Kidney (tissue), 14 donors: Measurements from ENCODE around the gene SLC25A11. TPM values are rescaled to one million over a fixed set of nuclear protein-coding genes. Genes with fewer than 3 reads are reported as not detected.

Source experiments
- DNase-seq, 5 donors: peaks; one replicate each; pipeline ENCODE4 v3.0.0-alpha.2; 2013 to 2020
- FAIRE-seq: peaks from 2 replicates; lab custom pipeline; 2012; peaks lifted over from hg19 to GRCh38; lab: Jason Lieb, UNC
- H3K27ac ChIP-seq, 2 donors: one replicate each; pipeline ENCODE4 v1.7.0; 2013; ENCODE audit warnings: low read depth in 2 of 2, low read length in 2 of 2, inconsistent platforms in 1 of 2
- H3K27me3 ChIP-seq: one replicate; pipeline ENCODE4 v1.7.1; 2013; ENCODE audit warnings: low read length, inconsistent platforms; ENCODE audit not compliant: control insufficient read depth, insufficient read depth
- H3K36me3 ChIP-seq, 3 donors: one replicate each; pipeline versions ENCODE4 v1.7.0 to v1.7.1; 2013; ENCODE audit warnings: low read length in 3 of 3, control low read depth in 1 of 3, inconsistent platforms in 1 of 3; ENCODE audit not compliant: insufficient read depth in 3 of 3, control insufficient read depth in 2 of 3
- H3K4me1 ChIP-seq, 3 donors: one replicate each; pipeline versions ENCODE4 v1.7.0 to v1.7.1; 2013; ENCODE audit warnings: low read length in 3 of 3, inconsistent platforms in 1 of 3, low read depth in 1 of 3; ENCODE audit not compliant: control insufficient read depth in 2 of 3, insufficient read depth in 2 of 3
- H3K4me3 ChIP-seq, 3 donors: one replicate each; pipeline versions ENCODE4 v1.7.0 to v1.8.1; 2013; ENCODE audit warnings: low read length in 3 of 3, control low read depth in 1 of 3, inconsistent platforms in 1 of 3
- H3K9ac ChIP-seq, 3 donors: one replicate each; pipeline versions ENCODE4 v1.7.0 to v1.7.1; 2013; ENCODE audit warnings: low read length in 3 of 3, control low read depth in 1 of 3, inconsistent platforms in 1 of 3
- H3K9me3 ChIP-seq, 3 donors: one replicate each; pipeline versions ENCODE4 v1.7.0 to v1.7.1; 2013; ENCODE audit warnings: low read length in 3 of 3, control low read depth in 1 of 3, inconsistent platforms in 1 of 3; ENCODE audit not compliant: control insufficient read depth in 2 of 3, insufficient read depth in 1 of 3
- intact Hi-C: fragments of 100-400 bp; cut with DNase I; formaldehyde crosslinking; loops from one replicate; pipeline ENCODE4 v1.11.1; 2022
- polyA plus RNA-seq: library from polyadenylated mRNA; stranded (reverse); fragments of 350-450 nt; fragmentation: Illumina TruSeq; extraction: RNeasy Lipid Tissue Mini Kit (QIAGEN cat#74804); gene quantifications from one replicate; pipeline ENCODE4 v1.2.3, GENCODE V29; 2014; ENCODE audit warnings: low read depth, low replicate concordance; ENCODE audit not compliant: insufficient read depth
- total RNA-seq: library from RNA; stranded (reverse); fragmentation: NEBNext Ultra II Directional; extraction: Animal tissue kit (Norgen Biotek cat#: 25700); gene quantifications from one replicate; pipeline ENCODE4 v1.2.1, GENCODE V29; 2021
- TF ChIP-seq, protein P1 (sequence below): IDR thresholded peaks from 3 replicates; pipeline ENCODE4 v1.5.1; 2012; ENCODE audit warnings: mild to moderate bottlenecking, moderate library complexity, borderline replicate concordance; ENCODE audit not compliant: insufficient read depth; ENCODE audit errors: extremely low read depth
- donor health status: control.
- donor health status: control.
- donor health status: control.
- donor health status: control.
- donor health status: control.
- donor health status: DM: yes; HTN: yes; CAD: no.
- donor health status: Normal renal cell carcinoma (clear cell type).

Gene SLC25A11
- total and polyA plus RNA-seq, 2 donors from 2014 or later: 60.0 to 173 TPM

DNA sequence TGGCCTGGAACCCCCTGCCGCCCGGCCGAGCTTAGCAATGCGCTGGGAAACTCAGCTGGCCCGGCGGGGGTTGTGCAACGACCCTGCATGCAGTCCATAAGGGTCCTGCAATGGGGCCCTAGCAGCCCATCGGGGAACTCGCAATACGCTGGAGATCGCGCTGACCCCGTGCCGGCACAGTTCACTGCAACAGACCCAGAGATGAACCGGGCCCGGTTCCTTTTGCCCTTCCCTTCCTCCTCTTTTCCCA is 375 bp downstream of the SLC25A11 start:
- DNase-seq (peak in 3 of 5 donors; percentile 44 to 86 (median 54)), FAIRE-seq (no peak)
- no peaks in the 10 kb centered on the region for H3K9me3 ChIP-seq
- peak overlapping the region; percentile 86 to 87 for H3K27ac ChIP-seq
- H3K27me3 ChIP-seq: no peaks in the 10 kb centered on the region
- H3K4me1 ChIP-seq: peaks cover 5 to 26% (median 18%) of the 10 kb centered on the region in 3 donors
- peaks cover 0 to 32% (median 17%) of the 10 kb centered on the region in 3 donors for H3K36me3 ChIP-seq
- TF ChIP-seq, protein P1, sequence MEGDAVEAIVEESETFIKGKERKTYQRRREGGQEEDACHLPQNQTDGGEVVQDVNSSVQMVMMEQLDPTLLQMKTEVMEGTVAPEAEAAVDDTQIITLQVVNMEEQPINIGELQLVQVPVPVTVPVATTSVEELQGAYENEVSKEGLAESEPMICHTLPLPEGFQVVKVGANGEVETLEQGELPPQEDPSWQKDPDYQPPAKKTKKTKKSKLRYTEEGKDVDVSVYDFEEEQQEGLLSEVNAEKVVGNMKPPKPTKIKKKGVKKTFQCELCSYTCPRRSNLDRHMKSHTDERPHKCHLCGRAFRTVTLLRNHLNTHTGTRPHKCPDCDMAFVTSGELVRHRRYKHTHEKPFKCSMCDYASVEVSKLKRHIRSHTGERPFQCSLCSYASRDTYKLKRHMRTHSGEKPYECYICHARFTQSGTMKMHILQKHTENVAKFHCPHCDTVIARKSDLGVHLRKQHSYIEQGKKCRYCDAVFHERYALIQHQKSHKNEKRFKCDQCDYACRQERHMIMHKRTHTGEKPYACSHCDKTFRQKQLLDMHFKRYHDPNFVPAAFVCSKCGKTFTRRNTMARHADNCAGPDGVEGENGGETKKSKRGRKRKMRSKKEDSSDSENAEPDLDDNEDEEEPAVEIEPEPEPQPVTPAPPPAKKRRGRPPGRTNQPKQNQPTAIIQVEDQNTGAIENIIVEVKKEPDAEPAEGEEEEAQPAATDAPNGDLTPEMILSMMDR: no peak
- H3K4me3 ChIP-seq: peak overlapping the region; percentile 80 to 95 (median 81)
- H3K9ac ChIP-seq: peak overlapping the region; percentile 45 to 96 (median 67)
- intact Hi-C loops: no loop called here

DNA sequence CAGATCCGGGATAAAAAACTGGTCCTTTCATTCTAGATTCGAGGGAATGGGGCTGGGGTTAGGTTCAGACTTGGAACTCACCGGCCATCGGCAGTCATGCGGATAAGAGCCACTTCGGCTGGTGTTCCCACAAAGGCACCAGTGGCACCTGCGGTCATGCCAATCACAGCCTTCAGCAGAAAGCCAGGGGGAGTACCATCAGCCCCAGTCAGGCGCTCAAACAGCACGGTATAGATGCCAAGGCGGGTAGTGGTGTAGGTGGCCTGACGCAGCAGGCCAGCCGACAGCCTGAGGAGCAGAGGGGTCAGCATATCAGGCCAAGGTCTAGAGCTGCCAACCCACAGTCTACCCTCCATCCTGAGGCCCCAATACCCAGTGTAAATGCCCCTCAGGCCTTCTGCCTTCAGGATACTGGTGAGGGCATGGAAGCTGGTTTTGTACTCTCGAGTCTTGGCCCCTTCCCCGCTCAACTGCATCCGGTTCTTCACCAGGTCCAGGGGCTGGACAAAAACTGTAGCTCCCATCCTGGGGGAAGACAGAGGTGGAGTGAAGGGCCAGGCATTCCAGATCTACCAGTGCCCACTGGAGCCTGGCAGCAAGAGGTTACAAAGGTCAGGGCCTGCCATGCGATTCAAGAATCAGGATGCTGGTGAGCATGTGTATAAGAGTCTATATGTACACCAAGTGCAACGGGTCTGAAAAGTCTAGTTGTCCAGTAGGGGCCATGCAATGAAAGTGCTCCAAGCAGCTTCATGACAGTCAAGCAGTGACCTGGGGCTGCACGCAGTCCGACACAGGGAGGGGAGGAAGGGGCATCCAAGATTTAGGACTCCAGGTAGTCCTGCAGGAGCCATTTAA is 929 bp downstream of the SLC25A11 start:
- Histone ChIP-seq H3K27ac (peak overlapping the region; percentile 86 to 87), H3K27me3 (no peaks in the 10 kb centered on the region), H3K36me3 (peaks cover 0 to 26% (median 15%) of the 10 kb centered on the region in 3 donors), H3K9ac (peak overlapping the region; percentile 45 to 96 (median 67)), H3K4me1 (peaks cover 5 to 32% (median 18%) of the 10 kb centered on the region in 3 donors), H3K9me3 (no peaks in the 10 kb centered on the region), H3K4me3 (peak overlapping the region; percentile 80 to 95 (median 81))
- TF ChIP-seq, protein P1: no peak
- DNase-seq: peak in 2 of 5 donors; percentile 51 to 57
- FAIRE-seq: no peak
- intact Hi-C loops: no loop called here

DNA sequence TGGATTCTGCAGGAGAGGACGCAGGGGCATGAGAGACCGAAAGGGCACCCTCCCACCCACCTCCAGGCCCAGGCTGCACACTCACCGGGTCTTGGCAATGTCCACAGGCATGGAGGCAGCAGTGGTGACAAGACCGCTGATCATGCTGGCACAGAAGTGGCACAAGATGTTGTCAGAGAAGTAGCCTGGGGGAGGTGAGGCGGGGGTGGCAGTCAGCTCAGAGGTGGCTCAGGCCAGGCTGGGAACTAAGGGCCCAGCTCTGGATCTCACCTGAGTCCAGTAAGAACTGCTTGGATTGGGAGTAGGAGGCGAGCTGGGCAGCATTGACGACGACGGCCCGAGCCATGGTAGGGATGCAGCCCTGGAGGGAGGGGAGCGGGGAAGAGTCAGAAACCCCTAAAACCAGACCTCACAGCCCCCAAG is 1.8 kb downstream of the SLC25A11 start:
- no peaks in the 10 kb centered on the region for H3K27me3 ChIP-seq
- peak overlapping the region in 1 of 3 donors; percentile 96 for H3K9ac ChIP-seq
- H3K27ac ChIP-seq: peak overlapping the region in 1 of 2 donors; percentile 87
- H3K4me1 ChIP-seq: peaks cover 5 to 30% (median 18%) of the 10 kb centered on the region in 3 donors
- TF ChIP-seq, protein P1: no peak
- intact Hi-C loops: no loop called here
- FAIRE-seq: no peak
- peaks cover 0 to 20% (median 10%) of the 10 kb centered on the region in 3 donors for H3K36me3 ChIP-seq
- peak overlapping the region in 1 of 3 donors; percentile 95 for H3K4me3 ChIP-seq
- peak in 1 of 5 donors; percentile 57 for DNase-seq
- no peaks in the 10 kb centered on the region for H3K9me3 ChIP-seq
